ENCODE measurements around the gene SLC6A6.

DNA sequence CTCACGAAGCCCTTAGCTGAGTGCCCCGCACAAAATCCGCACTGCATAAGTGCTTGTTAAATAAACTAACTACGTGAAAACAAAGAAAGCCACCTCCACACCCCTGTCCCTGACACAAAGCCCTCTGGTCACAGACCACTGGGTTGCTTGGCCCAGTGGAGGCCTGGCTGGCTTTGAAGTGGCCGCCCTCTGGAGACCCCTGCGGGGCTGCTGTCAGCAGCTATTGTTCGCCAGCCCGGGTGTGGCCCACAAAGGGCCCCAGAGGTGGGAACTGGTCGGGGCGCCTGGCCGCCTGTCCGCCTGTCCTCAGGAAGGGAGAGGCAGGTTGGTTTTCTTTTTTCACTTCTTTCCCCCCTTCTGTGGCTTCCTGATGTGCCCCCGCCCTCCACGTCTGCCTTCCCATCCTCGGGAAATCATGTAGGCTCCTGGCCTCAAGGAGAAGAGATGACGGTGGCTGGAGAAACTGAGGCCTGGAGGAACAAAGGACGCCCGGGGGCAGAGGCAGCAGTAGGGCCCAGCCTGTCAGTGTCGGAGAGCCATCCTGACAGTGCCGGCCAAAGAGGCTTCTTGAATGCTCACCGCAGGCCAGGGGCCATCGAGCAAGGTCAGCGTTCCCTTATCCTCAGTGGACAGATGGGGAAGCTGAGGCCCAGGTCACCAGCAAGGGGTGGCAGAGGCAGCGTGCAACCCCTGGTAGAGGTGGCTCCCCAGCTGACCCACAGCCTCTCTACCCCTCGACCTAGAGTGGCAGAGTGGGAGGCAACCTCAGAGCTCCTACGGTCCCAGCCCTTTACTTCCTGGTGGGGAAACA, 61.1 kb downstream of the SLC6A6 start:
- TF ChIP-seq, protein P1, sequence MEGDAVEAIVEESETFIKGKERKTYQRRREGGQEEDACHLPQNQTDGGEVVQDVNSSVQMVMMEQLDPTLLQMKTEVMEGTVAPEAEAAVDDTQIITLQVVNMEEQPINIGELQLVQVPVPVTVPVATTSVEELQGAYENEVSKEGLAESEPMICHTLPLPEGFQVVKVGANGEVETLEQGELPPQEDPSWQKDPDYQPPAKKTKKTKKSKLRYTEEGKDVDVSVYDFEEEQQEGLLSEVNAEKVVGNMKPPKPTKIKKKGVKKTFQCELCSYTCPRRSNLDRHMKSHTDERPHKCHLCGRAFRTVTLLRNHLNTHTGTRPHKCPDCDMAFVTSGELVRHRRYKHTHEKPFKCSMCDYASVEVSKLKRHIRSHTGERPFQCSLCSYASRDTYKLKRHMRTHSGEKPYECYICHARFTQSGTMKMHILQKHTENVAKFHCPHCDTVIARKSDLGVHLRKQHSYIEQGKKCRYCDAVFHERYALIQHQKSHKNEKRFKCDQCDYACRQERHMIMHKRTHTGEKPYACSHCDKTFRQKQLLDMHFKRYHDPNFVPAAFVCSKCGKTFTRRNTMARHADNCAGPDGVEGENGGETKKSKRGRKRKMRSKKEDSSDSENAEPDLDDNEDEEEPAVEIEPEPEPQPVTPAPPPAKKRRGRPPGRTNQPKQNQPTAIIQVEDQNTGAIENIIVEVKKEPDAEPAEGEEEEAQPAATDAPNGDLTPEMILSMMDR (IDR thresholded peaks at IDR 0.05), result no peak
- TF ChIP-seq POLR2A (IDR thresholded peaks at IDR 0.05), result no peak

Measured in body of pancreas (tissue), 4 donors.